GM18517 (cell line): ENCODE data around the gene SEC16B.

ENCODE experiments used
- ATAC-seq: cut with Tn5 transposase; IDR thresholded peaks from one replicate; pipeline ENCODE4 v1.9.1; 2021; ENCODE audit warnings: mild to moderate bottlenecking, moderate library complexity; ENCODE audit not compliant: unreplicated experiment

SEC16B gene

GRCh38 chr1:177944016-177944949 is 25.6 kb downstream of the SEC16B start:
- ATAC-seq: no peak

GRCh38 chr1:177941976-177942375 is 27.9 kb downstream of the SEC16B start:
- no peak for ATAC-seq

- no peak for ATAC-seq
Observed at GRCh38 chr1:177940682-177941081, 29.2 kb downstream of the SEC16B start.

- no peak for ATAC-seq
Observed at GRCh38 chr1:177937931-177938330, 31.9 kb downstream of the SEC16B start.

- no peak for ATAC-seq
Observed at GRCh38 chr1:177937174-177937770, 32.6 kb downstream of the SEC16B start.

- no peak for ATAC-seq
Observed at GRCh38 chr1:177935638-177936415, 34.0 kb downstream of the SEC16B start.

GRCh38 chr1:177934927-177935326 is 34.9 kb downstream of the SEC16B start:
- no peak for ATAC-seq

GRCh38 chr1:177934461-177934860 is 35.4 kb downstream of the SEC16B start:
- ATAC-seq: no peak

- no peak for ATAC-seq
Observed at GRCh38 chr1:177933881-177934280, 36.0 kb downstream of the SEC16B start.

- ATAC-seq: no peak
Observed at GRCh38 chr1:177932123-177932522, 37.7 kb downstream of the SEC16B start.

- ATAC-seq: no peak
Observed at GRCh38 chr1:177928952-177929351, 40.9 kb downstream of the SEC16B start.

GRCh38 chr1:177928194-177928593 is 41.7 kb downstream of the SEC16B start:
- ATAC-seq: no peak

- ATAC-seq: no peak
Observed at GRCh38 chr1:177927021-177927596, 42.7 kb downstream of the SEC16B start.

- ATAC-seq: no peak
Observed at GRCh38 chr1:177926201-177926600, 43.7 kb downstream of the SEC16B start.

- no peak for ATAC-seq
Observed at GRCh38 chr1:177925006-177925405, 44.9 kb downstream of the SEC16B start.

GRCh38 chr1:177923441-177923840 is 46.4 kb downstream of the SEC16B start:
- ATAC-seq: no peak

GRCh38 chr1:177922209-177922608 is 47.6 kb downstream of the SEC16B start:
- no peak for ATAC-seq

- no peak for ATAC-seq
Observed at GRCh38 chr1:177921590-177921989, 48.3 kb downstream of the SEC16B start.

GRCh38 chr1:177920091-177920490 is 49.8 kb downstream of the SEC16B start:
- no peak for ATAC-seq

- no peak for ATAC-seq
Observed at GRCh38 chr1:177915641-177916040, 54.2 kb downstream of the SEC16B start.

- ATAC-seq: no peak
Observed at GRCh38 chr1:177914603-177915002, 55.3 kb downstream of the SEC16B start.
